SU-DHL-6 (cell line): ENCODE results near the gene PLA1A.

Experiments used
- EZH2phosphoT487 ChIP-seq: fragments of 200-600 bp; sonication (generic), shearing (Covaris generic); conservative IDR thresholded peaks from 2 replicates; pipeline ENCODE4 v1.6.1; 2018; ENCODE audit warnings: mild to moderate bottlenecking, antibody characterized with exemption, low read length, moderate library complexity, mixed read lengths
- TF ChIP-seq, protein P1 (sequence below): fragments of 200-600 bp; sonication (generic); IDR thresholded peaks from one replicate; pipeline ENCODE4 v1.5.1; 2017; ENCODE audit warnings: antibody characterized with exemption, mild to moderate bottlenecking, low read length, moderate library complexity; ENCODE audit not compliant: insufficient read depth, poor library complexity, severe bottlenecking

DNA sequence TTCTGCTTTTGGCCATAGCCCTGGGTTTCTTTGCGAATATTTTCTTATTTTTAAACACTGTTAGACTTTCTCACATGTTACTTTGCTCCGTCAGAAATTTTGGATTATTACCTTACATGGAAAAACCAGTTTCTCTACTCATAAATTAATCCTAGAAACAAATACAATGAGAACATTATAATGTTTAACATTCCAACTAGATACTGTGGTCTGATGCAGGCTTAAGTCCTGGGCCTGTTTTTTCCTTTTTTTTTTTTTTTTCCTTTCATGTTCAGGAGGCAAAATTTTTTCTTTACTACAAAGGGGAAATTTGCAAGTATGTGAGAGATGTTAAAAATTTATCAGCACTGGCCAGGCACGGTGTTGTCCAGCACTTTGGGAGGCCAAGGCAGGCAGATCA is 33.8 kb downstream of the PLA1A start:
- TF ChIP-seq, protein P1, sequence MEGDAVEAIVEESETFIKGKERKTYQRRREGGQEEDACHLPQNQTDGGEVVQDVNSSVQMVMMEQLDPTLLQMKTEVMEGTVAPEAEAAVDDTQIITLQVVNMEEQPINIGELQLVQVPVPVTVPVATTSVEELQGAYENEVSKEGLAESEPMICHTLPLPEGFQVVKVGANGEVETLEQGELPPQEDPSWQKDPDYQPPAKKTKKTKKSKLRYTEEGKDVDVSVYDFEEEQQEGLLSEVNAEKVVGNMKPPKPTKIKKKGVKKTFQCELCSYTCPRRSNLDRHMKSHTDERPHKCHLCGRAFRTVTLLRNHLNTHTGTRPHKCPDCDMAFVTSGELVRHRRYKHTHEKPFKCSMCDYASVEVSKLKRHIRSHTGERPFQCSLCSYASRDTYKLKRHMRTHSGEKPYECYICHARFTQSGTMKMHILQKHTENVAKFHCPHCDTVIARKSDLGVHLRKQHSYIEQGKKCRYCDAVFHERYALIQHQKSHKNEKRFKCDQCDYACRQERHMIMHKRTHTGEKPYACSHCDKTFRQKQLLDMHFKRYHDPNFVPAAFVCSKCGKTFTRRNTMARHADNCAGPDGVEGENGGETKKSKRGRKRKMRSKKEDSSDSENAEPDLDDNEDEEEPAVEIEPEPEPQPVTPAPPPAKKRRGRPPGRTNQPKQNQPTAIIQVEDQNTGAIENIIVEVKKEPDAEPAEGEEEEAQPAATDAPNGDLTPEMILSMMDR = no peak
- TF ChIP-seq EZH2phosphoT487 = no peak
